Activated naive CD8-positive, alpha-beta T cell (primary cell): ENCODE results near the gene NVL.
"Not testable (repeated sequence)": the region's sequence is repeated elsewhere in the genome, so short reads cannot be mapped to it uniquely, and the experiment has no call there.

Experiments used
- H3K27ac Mint-ChIP-seq: one replicate; pipeline ENCODE4 v1.8.0; 2021; ENCODE audit warnings: mixed read lengths
- H3K27me3 Mint-ChIP-seq: one replicate; pipeline ENCODE4 v1.8.0; 2021; ENCODE audit warnings: mixed read lengths
- H3K36me3 Mint-ChIP-seq: one replicate; pipeline ENCODE4 v1.8.0; 2021; ENCODE audit warnings: mixed read lengths
- H3K4me1 Mint-ChIP-seq: one replicate; pipeline ENCODE4 v1.8.0; 2021; ENCODE audit warnings: low read depth, mixed read lengths
- H3K4me3 Mint-ChIP-seq: one replicate; pipeline ENCODE4 v1.8.0; 2021; ENCODE audit warnings: mild to moderate bottlenecking, mixed read lengths
- H3K9me3 Mint-ChIP-seq: one replicate; pipeline ENCODE4 v1.8.0; 2021; ENCODE audit warnings: low read depth, mixed read lengths

NVL gene

DNA sequence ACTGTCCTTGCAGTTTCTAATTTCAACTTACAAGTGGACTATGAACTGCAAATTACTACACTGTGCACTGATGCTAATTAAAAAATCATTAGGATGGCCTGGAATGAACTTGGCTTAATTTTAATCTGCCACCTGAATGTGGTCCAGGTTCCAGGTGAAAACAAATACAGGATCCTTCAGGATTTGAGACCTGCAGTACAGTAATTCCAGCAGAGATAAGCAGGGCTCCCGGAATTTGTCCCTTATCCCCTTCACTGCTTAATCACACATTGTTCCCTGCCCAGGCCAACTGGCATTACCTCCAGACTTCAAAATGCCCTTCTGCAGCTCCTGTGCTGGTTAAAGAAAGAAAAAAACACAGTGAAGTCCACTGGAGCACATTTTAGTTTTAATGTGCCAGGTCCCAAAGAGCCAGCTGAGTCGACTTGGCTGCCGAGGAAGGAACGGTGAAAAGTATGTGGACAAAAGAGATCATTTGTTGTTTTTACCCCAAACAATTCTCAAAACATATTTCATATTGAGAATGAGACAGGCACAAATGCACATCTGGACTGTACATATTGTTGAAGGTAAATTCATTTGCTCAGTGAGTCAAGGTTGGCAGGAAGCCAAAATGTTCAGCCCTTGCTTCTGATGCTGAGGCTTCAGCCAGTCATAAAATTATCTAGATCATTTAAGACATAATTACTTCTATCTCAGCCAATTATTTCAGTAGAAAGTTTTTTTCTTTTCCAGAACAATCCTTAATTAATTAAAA, 118.6 kb downstream of the NVL start:
- no peak overlapping the region for H3K27ac Mint-ChIP-seq
- H3K4me3 Mint-ChIP-seq = no peak overlapping the region
- no peaks in the 10 kb centered on the region for H3K36me3 Mint-ChIP-seq
- H3K27me3 Mint-ChIP-seq = no peaks in the 10 kb centered on the region
- H3K9me3 Mint-ChIP-seq = no peaks in the 10 kb centered on the region
- no peaks in the 10 kb centered on the region for H3K4me1 Mint-ChIP-seq

DNA sequence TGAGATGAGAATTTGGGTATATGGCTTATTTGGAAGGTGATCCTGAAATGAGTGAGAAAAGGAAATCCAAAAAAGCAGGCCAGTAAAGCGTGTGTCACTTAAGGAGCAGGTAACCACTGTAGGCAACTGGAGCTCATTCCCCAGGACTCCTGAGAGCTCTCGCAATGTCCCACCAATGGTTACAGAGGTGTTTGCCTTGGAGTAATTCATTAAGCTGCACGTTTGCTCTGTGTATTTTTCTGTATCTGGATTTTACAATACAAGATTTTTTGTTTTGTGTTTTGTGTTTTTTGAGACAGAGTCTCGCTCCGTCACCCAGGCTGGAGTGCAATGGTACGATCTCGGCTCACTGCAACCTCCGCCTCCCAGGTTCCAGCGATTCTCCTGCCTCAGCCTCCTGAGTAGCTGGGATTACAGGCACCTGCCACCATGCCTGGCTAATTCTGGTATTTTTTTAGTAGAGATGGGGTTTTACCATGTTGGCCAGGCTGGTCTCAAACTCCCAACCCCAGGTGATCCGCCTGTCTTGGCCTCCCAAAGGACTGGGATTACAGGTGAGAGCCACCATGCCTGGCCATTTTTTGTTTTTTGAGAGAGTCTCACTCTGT, 123.9 kb downstream of the NVL start:
- H3K36me3 Mint-ChIP-seq = not testable (repeated sequence)

DNA sequence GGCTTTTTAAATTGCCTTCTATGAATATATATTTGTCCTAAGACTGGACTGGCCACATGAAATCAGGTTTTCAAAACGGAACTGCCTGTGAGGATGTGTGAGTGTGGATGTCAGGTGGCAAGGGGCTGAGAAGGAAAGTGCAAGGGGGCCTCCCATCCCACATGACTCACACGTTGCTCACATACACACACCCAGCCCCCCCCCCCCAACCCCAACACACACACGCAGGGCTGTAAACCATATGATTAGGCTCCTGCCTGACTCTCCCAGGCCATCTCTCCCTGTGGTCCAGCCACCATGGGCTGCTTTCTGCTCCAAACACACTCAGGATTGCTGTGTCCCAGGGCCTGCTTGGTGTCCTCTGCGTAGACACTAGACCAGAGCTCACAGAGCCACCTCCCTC, 124.5 kb downstream of the NVL start:
- peak overlapping the region; percentile 67 for H3K4me3 Mint-ChIP-seq
- no peaks in the 10 kb centered on the region for H3K36me3 Mint-ChIP-seq
- no peaks in the 10 kb centered on the region for H3K9me3 Mint-ChIP-seq
- no peaks in the 10 kb centered on the region for H3K27me3 Mint-ChIP-seq
- H3K4me1 Mint-ChIP-seq = peaks cover 11% of the 10 kb centered on the region
- H3K27ac Mint-ChIP-seq = peak overlapping the region; percentile 84

More for the DNA sequence above, 123.9 kb downstream of the NVL start:
- Mint-ChIP-seq H3K4me1 (peaks cover 11% of the 10 kb centered on the region), H3K4me3 (peak overlapping the region; percentile 67), H3K27ac (peak overlapping the region; percentile 55)
- not testable (repeated sequence) for H3K27me3 Mint-ChIP-seq, H3K9me3 Mint-ChIP-seq

DNA sequence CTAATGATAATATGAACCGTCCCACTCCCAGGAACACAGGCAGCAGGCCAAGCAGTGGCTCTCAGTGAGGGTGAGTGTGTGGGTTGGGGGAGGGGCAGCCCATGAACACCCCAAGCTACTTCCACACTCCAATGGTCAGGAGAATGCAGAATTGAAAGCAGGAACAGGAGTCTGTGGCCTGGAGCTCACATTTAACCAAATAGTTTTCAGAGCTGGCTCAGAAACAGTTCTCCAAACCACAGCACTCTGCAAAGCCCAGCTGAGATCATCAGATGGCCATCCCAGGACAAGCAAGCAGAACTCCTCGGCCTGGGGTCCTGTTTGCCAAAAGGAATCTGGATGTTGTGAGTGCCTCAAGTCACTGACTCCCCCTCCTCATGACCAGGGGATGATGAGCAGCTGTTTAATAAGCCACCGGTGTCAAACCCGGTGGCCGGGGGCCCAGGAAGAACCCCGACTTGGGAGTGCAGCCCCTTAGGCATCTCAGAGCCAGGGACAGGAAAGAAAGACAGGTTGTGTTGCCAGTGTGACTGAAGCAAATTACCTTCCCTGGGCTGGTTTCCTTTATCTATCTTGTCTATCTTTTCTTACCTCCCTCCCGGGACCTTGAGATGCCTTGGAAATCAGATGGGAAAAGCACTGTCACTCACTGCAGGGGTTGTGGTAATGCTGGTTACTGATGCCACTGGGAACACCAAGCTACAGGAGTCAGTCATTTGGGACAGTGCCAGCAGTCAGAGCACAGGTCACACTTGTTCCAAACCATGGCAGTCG, 126.5 kb downstream of the NVL start:
- no peak overlapping the region for H3K4me3 Mint-ChIP-seq
- H3K9me3 Mint-ChIP-seq = no peaks in the 10 kb centered on the region
- H3K27ac Mint-ChIP-seq = no peak overlapping the region
- no peaks in the 10 kb centered on the region for H3K36me3 Mint-ChIP-seq
- peaks cover 11% of the 10 kb centered on the region for H3K4me1 Mint-ChIP-seq
- no peaks in the 10 kb centered on the region for H3K27me3 Mint-ChIP-seq

DNA sequence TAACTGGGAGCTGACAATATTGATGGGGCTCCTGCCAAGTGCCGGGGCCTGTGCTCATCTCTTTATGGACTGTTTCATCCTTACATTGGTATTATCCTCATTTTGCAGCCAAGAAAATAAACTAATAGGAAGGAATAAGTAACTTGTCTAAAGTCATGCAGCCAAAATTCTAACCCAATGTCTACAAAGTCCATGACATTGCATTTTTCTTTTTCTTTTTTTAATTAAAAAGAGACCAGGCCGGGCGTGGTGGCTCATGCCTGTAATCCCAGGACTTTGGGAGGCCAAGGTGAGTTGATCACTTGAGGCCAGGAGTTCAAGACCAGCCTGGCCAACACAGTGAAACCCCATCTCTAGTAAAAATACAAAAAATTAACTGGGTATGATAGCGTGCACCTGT, 128.1 kb downstream of the NVL start:
- Mint-ChIP-seq H3K27ac (no peak overlapping the region), H3K36me3 (no peaks in the 10 kb centered on the region), H3K9me3 (no peaks in the 10 kb centered on the region), H3K4me1 (peaks cover 11% of the 10 kb centered on the region), H3K27me3 (no peaks in the 10 kb centered on the region), H3K4me3 (no peak overlapping the region)

DNA sequence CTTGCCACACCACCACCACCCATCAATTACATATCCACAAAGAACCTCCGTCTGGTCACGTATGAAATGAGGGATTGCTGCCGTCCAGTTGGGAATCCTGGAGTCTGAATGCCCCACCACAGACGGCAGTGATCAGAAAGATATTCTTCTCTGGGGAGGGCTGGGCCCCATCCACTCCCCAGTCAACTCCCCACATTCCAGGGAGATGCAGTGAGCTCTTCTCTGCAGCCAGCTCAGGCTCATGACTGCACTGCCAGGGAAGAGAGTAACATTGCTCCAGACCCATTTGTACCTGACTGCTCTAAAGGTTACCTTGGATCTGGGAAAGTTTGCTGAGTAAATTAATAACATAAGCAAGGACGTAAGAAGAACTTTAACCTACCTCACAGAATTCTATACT, 128.6 kb downstream of the NVL start:
- Mint-ChIP-seq H3K27ac (no peak overlapping the region), H3K4me3 (no peak overlapping the region), H3K4me1 (peaks cover 11% of the 10 kb centered on the region), H3K36me3 (no peaks in the 10 kb centered on the region), H3K27me3 (no peaks in the 10 kb centered on the region), H3K9me3 (no peaks in the 10 kb centered on the region)

DNA sequence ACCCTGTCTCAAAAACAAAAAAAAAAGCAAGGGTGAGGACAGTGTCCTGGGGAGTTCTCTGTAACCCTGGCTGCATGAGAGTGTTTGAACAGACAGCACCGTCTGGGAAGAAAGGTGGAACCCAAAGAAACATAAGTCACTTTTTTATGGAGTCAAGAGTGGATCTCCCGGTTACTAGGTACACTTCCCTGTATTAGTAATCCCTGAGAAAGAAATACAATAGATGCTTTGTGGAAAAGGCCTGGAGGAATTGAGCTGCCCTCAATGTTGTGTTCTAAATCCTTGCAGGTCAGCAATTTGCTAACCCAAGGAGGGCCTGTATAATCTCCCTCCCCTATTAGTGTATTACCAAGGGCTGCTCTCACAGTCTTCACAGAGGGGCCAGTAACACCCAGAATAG, 130.3 kb downstream of the NVL start:
- peaks cover 5% of the 10 kb centered on the region for H3K4me1 Mint-ChIP-seq
- H3K27me3 Mint-ChIP-seq = no peaks in the 10 kb centered on the region
- H3K36me3 Mint-ChIP-seq = peaks cover 2% of the 10 kb centered on the region
- no peak overlapping the region for H3K4me3 Mint-ChIP-seq
- H3K9me3 Mint-ChIP-seq = no peaks in the 10 kb centered on the region
- no peak overlapping the region for H3K27ac Mint-ChIP-seq

DNA sequence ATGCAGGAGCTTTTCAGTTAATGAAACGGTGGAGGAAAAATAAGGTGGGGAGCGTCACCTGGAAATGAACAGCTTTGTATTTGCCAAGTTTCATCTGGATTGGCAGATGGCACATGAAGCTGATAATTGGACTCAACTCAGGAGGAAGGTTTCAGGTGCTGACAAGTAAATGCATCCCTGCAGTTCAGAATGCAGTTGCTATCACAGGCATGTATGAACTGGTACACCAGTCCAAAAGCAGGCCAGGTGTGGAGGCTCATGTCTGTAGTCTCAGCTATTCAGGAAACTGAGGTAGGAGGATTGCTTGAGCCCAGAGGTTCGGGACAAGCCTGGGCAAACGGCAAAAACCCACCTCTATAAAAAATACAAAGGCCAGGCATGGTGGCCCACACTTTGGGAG, 131.4 kb downstream of the NVL start:
- Mint-ChIP-seq H3K27ac (no peak overlapping the region), H3K4me1 (peaks cover 2% of the 10 kb centered on the region), H3K4me3 (no peak overlapping the region), H3K27me3 (no peaks in the 10 kb centered on the region), H3K36me3 (peaks cover 4% of the 10 kb centered on the region), H3K9me3 (no peaks in the 10 kb centered on the region)

DNA sequence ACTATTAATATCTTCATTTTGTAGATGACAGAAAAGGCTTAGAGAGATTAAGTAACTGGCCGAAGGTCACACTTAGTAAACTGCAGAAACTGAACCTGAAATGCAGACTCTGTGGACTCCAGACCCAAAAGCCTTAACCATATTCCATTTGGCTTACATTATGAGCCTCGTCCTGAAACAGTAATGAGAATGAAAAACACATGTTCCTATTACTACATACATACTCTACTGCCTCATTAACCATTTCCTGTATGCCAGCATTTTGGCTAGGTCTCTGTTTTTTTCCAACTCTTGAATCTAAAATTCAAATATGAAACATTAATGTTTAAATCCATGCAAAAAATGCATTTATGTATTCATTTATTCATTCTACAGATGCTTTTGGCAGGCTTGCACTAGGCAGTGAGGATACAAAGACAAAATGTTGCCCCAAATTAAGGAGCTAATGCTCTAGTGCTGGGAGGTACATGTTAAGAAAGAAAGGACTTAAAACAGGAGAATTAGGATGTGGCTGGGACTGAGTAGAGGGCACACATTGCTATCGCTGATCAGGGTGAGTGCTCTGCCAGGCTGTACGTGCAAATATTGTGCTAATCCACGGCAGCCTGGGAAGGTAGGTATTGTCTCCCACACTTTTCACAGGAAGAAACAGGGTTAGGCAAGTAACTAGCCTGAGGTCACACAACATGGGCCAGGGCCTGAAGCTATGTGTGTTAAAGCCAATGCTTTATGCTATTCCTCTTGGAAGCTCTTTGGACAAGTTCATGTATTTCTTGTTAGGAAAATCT, 133.0 kb downstream of the NVL start:
- H3K4me3 Mint-ChIP-seq = no peak overlapping the region
- H3K9me3 Mint-ChIP-seq = no peaks in the 10 kb centered on the region
- H3K27me3 Mint-ChIP-seq = no peaks in the 10 kb centered on the region
- H3K27ac Mint-ChIP-seq = peak overlapping the region; percentile 41
- peaks cover 6% of the 10 kb centered on the region for H3K36me3 Mint-ChIP-seq
- H3K4me1 Mint-ChIP-seq = peaks cover 5% of the 10 kb centered on the region

DNA sequence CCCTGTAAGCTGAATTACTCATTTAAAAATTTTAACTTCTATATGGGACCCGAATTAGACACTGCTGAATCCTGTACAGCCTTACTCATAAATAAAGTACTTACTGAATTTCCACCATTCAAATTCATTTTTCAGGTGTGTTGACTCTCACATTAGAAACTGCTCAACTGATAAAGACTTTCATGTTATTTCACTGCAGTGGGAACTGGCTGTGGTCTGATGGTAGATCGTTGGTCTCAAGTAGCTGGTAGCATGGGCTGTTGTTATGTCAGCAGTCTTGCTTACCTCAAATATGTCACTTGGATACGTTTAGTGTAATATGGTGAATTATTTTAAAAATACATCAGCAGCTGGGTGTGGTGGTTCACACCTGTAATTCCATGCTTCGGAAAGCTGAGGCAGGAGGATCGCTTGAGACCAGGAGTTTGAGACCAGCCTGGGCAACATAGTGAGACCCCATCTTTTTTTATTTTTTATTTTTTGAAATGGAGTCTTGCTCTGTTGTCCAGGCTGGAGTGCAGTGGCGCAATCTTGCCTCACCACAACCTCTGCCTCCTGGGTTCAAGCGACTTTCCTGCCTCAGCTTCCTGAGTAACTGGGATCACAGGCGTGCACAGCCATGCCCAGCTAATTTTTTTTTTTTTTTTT, 136.5 kb downstream of the NVL start:
- Mint-ChIP-seq H3K4me1 (peaks cover 21% of the 10 kb centered on the region), H3K27me3 (no peaks in the 10 kb centered on the region), H3K27ac (no peak overlapping the region), H3K9me3 (no peaks in the 10 kb centered on the region), H3K4me3 (no peak overlapping the region), H3K36me3 (peaks cover 7% of the 10 kb centered on the region)

DNA sequence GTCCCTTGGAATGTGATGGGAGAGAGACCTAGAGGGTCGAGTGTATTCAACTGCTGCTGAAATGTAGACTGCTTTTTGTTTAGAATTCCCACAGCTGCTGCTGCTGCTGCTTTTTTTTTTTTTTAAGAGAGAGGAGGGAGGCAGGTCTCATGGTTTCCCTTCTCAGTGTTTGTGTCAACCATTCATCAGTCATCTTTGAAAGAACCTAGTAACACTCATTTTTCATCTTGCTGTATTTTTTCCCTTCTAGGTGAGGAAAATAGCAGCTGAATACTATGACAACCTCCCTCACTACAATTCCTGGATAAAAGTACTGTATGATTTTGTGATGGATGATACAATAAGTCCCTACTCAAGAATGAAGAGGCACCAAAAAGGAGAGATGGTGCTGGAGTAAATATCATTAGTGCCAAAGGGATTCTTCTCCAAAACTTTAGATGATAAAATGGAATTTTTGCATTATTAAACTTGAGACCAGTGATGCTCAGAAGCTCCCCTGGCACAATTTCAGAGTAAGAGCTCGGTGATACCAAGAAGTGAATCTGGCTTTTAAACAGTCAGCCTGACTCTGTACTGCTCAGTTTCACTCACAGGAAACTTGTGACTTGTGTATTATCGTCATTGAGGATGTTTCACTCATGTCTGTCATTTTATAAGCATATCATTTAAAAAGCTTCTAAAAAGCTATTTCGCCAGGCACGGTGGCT, 137.7 kb downstream of the NVL start:
- H3K4me1 Mint-ChIP-seq = peaks cover 28% of the 10 kb centered on the region
- no peak overlapping the region for H3K4me3 Mint-ChIP-seq
- no peaks in the 10 kb centered on the region for H3K9me3 Mint-ChIP-seq
- no peaks in the 10 kb centered on the region for H3K27me3 Mint-ChIP-seq
- peaks cover 10% of the 10 kb centered on the region for H3K36me3 Mint-ChIP-seq
- peak overlapping the region; percentile 22 for H3K27ac Mint-ChIP-seq

DNA sequence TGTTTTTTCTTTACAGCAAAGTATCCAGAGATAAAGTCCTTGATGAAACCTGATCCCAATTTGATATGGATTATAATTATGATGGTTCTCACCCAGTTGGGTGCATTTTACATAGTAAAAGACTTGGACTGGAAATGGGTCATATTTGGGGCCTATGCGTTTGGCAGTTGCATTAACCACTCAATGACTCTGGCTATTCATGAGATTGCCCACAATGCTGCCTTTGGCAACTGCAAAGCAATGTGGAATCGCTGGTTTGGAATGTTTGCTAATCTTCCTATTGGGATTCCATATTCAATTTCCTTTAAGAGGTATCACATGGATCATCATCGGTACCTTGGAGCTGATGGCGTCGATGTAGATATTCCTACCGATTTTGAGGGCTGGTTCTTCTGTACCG, 140.4 kb downstream of the NVL start:
- H3K4me1 Mint-ChIP-seq = peaks cover 47% of the 10 kb centered on the region
- H3K27me3 Mint-ChIP-seq = no peaks in the 10 kb centered on the region
- peak overlapping the region; percentile 41 for H3K27ac Mint-ChIP-seq

DNA sequence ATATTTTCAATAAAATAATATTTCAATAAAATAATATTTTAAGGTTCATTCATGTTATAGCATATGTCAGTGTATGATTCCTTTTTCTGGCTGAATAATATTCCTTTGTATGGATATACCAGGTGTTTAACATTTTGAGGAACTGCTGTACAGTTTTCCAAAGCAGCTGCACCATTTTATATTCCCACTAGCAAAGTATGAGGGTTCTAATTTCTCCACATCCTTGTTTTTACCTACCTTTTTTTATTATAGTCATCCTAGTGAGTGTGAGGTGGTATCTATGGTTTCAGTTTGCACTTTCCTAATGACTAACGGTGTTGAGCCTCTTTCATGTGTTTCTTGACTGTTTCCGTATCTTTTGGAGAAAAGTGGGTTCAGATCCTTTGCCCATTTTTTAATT, 141.7 kb downstream of the NVL start:
- Mint-ChIP-seq H3K27me3 (no peaks in the 10 kb centered on the region), H3K27ac (peak overlapping the region; percentile 79), H3K4me1 (peaks cover 54% of the 10 kb centered on the region), H3K36me3 (peaks cover 7% of the 10 kb centered on the region), H3K9me3 (no peaks in the 10 kb centered on the region), H3K4me3 (peak overlapping the region; percentile 9)

More for the DNA sequence above, 140.4 kb downstream of the NVL start:
- Mint-ChIP-seq H3K9me3 (no peaks in the 10 kb centered on the region), H3K4me3 (no peak overlapping the region), H3K36me3 (peaks cover 10% of the 10 kb centered on the region)

DNA sequence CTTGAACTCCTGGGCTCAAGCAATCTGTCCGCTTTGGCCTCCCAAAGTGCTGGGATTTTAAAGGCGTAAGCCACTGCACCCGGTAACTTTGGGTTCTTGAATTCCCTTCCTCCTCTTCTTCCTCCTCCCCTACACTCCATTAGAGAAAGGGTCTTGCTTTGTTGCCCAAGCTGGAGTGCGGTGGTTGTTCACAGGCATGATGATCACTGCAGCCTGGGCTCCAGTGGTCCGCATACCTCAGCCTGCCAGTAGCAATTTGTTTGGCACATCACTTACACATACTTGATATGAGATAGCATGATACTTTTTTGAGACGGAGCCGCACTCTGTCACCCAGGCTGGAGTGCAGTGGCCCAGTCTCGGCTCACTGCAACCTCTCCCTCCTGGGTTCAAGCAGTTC, 144.8 kb downstream of the NVL start:
- Mint-ChIP-seq H3K36me3 (peaks cover 6% of the 10 kb centered on the region), H3K27me3 (no peaks in the 10 kb centered on the region), H3K9me3 (no peaks in the 10 kb centered on the region), H3K4me3 (peak overlapping the region; percentile 91), H3K4me1 (peaks cover 67% of the 10 kb centered on the region), H3K27ac (peak overlapping the region; percentile 46)
